GM12891 (cell line): ENCODE results near the gene SNCG.
"Not testable (repeated sequence)": the region's sequence is repeated elsewhere in the genome, so short reads cannot be mapped to it uniquely, and the experiment has no call there.

ENCODE experiments used
- DNase-seq: peaks from one replicate; pipeline ENCODE4 v3.0.0; 2011; ENCODE audit warnings: low spot score; ENCODE audit not compliant: insufficient read length
- FAIRE-seq: peaks from 2 replicates; lab custom pipeline; 2011; peaks lifted over from hg19 to GRCh38; lab: Jason Lieb, UNC
- PAX5 ChIP-seq: IDR thresholded peaks from 2 replicates; pipeline ENCODE4 v1.6.1; 2011; ENCODE audit warnings: low read length, moderate library complexity, mild to moderate bottlenecking; ENCODE audit not compliant: insufficient read depth, severe bottlenecking
- POLR2A ChIP-seq: IDR thresholded peaks from 2 replicates; pipeline ENCODE4 v1.6.1; 2011; ENCODE audit warnings: low read depth, low read length, control low read depth
- POLR2AphosphoS5 ChIP-seq: IDR thresholded peaks from 2 replicates; pipeline ENCODE4 v1.6.1; 2011; ENCODE audit warnings: low read depth, low read length, control low read depth
- POU2F2 ChIP-seq: IDR thresholded peaks from 2 replicates; pipeline ENCODE4 v1.6.1; 2011; ENCODE audit warnings: low read depth, mild to moderate bottlenecking, control low read depth, low read length, moderate library complexity
- SPI1 ChIP-seq: IDR thresholded peaks from 2 replicates; pipeline ENCODE4 v1.6.1; 2011; ENCODE audit warnings: low read depth, low read length, control low read depth
- TAF1 ChIP-seq: IDR thresholded peaks from 2 replicates; pipeline ENCODE4 v1.6.1; 2011; ENCODE audit warnings: low read depth, low read length, control low read depth

SNCG gene

DNA sequence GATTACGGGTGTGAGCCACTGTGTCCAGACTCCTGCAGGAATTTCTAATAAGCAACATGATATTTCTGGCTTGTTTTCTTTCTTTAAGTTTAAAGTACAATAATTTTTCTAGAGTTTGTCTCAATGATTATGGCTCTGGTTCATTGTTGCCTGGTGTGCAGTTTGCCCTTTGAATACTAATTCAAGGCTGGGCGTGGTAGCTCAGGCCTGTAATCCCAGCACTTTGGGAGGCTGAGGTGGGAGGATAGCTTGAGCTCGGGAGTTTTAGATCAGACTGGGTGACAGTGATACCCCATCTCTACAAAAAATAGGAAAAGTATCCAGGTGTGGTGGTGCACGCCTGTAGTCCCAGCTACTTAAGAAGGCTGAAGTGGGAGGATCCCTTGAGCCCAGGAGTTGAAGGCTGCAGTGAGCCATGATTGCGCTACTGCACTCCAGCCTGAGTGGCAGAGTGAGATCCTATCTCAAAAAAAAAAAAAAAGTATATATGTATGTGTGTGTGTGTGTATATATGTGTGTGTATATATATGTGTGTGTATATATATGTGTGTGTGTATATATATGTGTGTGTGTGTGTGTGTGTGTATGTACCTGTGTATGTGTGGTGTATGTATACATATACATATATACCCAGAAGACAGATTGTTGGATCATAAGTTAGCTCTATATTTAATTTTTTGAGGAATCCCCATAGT is 18.1 kb downstream of the SNCG start:
- DNase-seq (no peak), FAIRE-seq (no peak)
- no peak for TF ChIP-seq PAX5
- no peak for TF ChIP-seq TAF1
- no peak for TF ChIP-seq SPI1

DNA sequence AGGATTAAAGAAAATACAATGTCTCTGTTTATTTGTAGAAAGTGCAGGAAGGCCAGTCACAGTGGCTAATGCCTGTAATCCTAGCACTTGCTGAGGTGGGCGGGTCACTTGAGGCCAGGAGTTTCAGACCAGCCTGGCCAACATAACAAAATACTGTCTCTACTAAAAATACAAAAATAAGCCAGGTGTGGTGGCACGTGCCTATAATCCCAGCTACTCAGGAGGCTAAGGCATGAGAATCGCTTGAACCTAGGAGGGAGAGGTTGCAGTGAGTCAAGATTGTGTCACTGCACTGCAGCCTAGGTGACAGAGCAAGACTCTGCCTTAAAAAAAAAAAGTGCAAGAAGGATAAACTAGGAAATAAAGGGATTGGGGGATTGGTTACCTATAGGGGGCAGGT is 20.1 kb downstream of the SNCG start:
- not testable (repeated sequence) for DNase-seq, FAIRE-seq

- FAIRE-seq = no peak
- TF ChIP-seq POLR2AphosphoS5 = no peak
- no peak for TF ChIP-seq POU2F2
- TF ChIP-seq PAX5 = no peak
- no peak for TF ChIP-seq POLR2A
- TF ChIP-seq TAF1 = no peak
- TF ChIP-seq SPI1 = no peak
- no peak for DNase-seq
Measured at GRCh38 chr10:86979296-86979818, 21.0 kb downstream of the SNCG start.

DNA sequence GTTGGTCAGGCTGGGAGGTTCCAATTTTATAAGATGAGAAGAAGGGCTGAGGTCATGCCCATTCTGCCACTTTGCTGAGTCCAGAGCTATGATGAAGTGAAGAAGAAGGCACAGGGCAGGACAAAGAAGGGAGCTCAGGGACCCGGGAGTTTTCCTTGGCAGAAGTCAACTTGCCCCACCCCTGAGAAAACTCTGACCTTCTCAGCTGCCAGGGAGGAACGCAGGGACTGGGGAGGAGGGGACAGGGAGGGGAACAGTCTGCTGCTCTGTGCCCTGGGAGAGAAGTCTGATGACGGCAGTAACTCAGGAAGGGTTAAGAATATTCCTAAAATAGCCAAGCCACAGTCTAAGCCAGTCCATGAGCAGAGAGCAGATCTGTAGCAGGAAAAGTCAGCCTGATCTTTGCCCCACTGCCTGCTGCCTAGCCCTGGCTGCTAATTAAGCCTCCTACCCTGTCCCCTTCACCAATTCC is 21.6 kb downstream of the SNCG start:
- DNase-seq = no peak
- no peak for FAIRE-seq
- no peak for TF ChIP-seq POLR2A
- no peak for TF ChIP-seq SPI1
- no peak for TF ChIP-seq POLR2AphosphoS5
- TF ChIP-seq PAX5 = no peak
- no peak for TF ChIP-seq TAF1
- no peak for TF ChIP-seq POU2F2

- not testable (repeated sequence) for DNase-seq, FAIRE-seq
Measured at GRCh38 chr10:86981020-86981419, 22.6 kb downstream of the SNCG start.

DNA sequence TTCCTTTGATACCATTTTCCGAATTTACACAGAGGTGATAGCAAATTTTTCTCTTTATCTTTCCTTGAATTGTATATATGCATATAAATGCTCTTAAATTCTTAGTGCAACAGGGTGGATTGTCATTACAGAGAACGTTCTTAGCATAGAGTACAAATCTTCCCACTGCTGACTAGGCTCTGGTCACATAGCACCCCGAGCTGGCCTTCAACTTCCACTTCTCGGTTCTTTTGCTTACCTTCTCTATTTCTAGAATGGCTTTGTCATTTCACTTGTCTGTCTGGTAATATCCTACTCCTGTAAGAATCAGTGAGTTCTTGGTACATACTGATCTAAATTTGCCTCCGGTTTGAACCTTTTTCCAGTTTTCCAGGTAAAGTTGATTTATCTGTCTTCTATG is 23.3 kb downstream of the SNCG start:
- FAIRE-seq (no peak), DNase-seq (no peak)
- TF ChIP-seq PAX5 (no peak), POLR2A (no peak), SPI1 (no peak), POU2F2 (no peak), TAF1 (no peak), POLR2AphosphoS5 (no peak)

DNA sequence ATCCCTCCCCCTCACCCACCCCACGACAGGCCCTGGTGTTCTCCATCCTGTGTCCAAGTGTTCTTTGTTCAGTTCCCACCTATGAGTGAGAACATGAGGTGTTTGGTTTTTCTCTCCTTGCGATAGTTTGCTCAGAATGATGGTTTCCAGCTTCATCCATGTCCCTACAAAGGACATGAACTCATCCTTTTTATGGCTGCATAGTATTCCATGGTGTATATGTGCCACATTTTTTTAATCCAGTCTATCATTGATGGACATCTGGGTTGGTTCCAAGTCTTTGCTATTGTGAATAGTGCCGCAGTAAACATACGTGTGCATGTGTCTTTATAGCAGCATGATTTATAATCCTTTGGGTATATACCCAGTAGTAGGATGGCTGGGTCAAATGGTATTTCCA is 26.1 kb downstream of the SNCG start:
- FAIRE-seq = not testable (repeated sequence)

GRCh38 chr10:86988520-86988919 is 30.1 kb downstream of the SNCG start:
- DNase-seq (no peak), FAIRE-seq (no peak)
- TF ChIP-seq POU2F2 (no peak), POLR2AphosphoS5 (no peak), PAX5 (no peak), SPI1 (no peak), POLR2A (no peak), TAF1 (no peak)

More for the DNA sequence above, 26.1 kb downstream of the SNCG start:
- DNase-seq = not testable (repeated sequence)

- not testable (repeated sequence) for FAIRE-seq, DNase-seq
Measured at GRCh38 chr10:86991362-86991761, 33.0 kb downstream of the SNCG start.

DNA sequence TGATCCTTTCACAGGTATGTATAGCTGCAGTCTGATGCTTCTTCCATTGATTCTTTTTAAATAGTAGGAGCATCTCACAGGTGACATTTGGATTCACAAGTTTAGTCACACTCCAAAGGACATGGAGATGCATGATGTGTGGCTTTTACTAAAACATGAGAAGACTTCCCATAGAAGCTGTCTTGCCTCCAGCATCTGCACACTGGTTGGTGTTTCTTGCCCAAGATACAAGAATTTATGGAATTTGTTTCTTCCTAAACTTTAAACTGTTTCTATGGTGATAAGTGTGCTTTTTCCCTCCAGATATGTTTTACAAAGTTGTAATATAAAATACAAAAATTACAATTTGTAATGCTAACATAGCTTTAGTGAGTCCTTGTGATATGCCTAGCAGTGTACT is 34.1 kb downstream of the SNCG start:
- no peak for DNase-seq
- FAIRE-seq = no peak
- no peak for TF ChIP-seq POU2F2
- no peak for TF ChIP-seq PAX5
- no peak for TF ChIP-seq SPI1
- no peak for TF ChIP-seq POLR2A
- no peak for TF ChIP-seq POLR2AphosphoS5
- no peak for TF ChIP-seq TAF1

DNA sequence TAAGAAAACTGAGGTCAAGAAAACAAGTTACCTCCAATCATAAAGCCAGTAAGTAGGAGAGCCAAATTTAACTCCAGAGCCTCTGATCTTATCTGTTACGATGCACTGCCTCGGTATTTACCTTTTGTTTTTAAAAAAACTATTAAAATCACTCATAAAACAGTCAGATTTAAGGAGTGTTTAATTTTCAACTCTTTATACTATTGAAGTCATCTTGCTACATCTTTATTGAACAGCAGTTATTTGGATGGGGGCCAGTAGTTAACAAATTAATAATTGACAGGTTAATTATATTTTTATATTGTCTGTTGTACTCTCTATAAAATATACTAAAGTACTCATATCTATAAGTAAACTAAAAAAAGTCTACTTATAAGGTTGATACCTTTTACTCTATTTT is 34.5 kb downstream of the SNCG start:
- FAIRE-seq = no peak
- no peak for DNase-seq
- TF ChIP-seq PAX5 (no peak), SPI1 (no peak), POLR2A (no peak), POU2F2 (no peak)

- DNase-seq = not testable (repeated sequence)
- FAIRE-seq = peak; percentile 38
Measured at GRCh38 chr10:86999802-87000403, 41.5 kb downstream of the SNCG start.
